WTC11 (cell line): ENCODE results near the gene UGCG. TPM values are rescaled to one million over a fixed set of nuclear protein-coding genes. Genes with fewer than 3 reads are reported as not detected.

Source experiments
- ATAC-seq: fragments of 200-7000 bp; cut with Tn5 transposase; 2 replicates; pipeline ENCODE4 v1.10.0; 2021; ENCODE audit warnings: mild to moderate bottlenecking, moderate library complexity
- CTCF ChIA-PET: fragments of 300-600 bp; sonication (Branson Sonifier 250); formaldehyde crosslinking; loops from one replicate; lab custom pipeline; 2021; ENCODE audit warnings: antibody characterized with exemption; lab: Charles Lee
- POLR2A ChIA-PET: fragments of 350-600 bp; sonication (Branson Sonifier 250); formaldehyde crosslinking; loops from one replicate; lab custom pipeline; 2021; ENCODE audit warnings: antibody characterized with exemption; lab: Charles Lee
- DNase-seq: peaks from one replicate; pipeline ENCODE4 v3.0.0; 2021; ENCODE audit warnings: low spot score
- H3K27ac Mint-ChIP-seq: 2 replicates; pipeline ENCODE4 v1.8.0; 2021; ENCODE audit warnings: mixed read lengths
- H3K27me3 Mint-ChIP-seq: 2 replicates; pipeline ENCODE4 v1.8.0; 2021; ENCODE audit warnings: low read depth, mild to moderate bottlenecking, moderate library complexity, mixed read lengths
- H3K36me3 Mint-ChIP-seq: 2 replicates; pipeline ENCODE4 v1.8.0; 2021; ENCODE audit warnings: mixed read lengths
- H3K4me1 Mint-ChIP-seq: 2 replicates; pipeline ENCODE4 v1.8.0; 2022; ENCODE audit warnings: mixed read lengths
- H3K4me3 Mint-ChIP-seq: 2 replicates; pipeline ENCODE4 v1.8.0; 2021; ENCODE audit warnings: mild to moderate bottlenecking, moderate library complexity, mixed read lengths
- H3K9me3 Mint-ChIP-seq: 2 replicates; pipeline ENCODE4 v1.8.0; 2021; ENCODE audit warnings: mixed read lengths
- ARID4B ChIP-seq: sonication (generic); formaldehyde crosslinking; IDR thresholded peaks from 2 replicates; pipeline ENCODE4 v1.8.0; 2023; ENCODE audit warnings: missing genetic modification reagents, mild to moderate bottlenecking, borderline replicate concordance
- ATF1 ChIP-seq: sonication (generic); formaldehyde crosslinking; IDR thresholded peaks from 2 replicates; pipeline ENCODE4 v1.8.1; 2023; ENCODE audit warnings: mild to moderate bottlenecking, moderate library complexity, missing genetic modification reagents
- CREM ChIP-seq: sonication (generic); formaldehyde crosslinking; IDR thresholded peaks from 2 replicates; pipeline ENCODE4 v1.8.1; 2022; ENCODE audit warnings: mild to moderate bottlenecking, missing genetic modification reagents, moderate library complexity
- FOXJ3 ChIP-seq: sonication (generic); formaldehyde crosslinking; IDR thresholded peaks from 2 replicates; pipeline ENCODE4 v1.9.0; 2021; ENCODE audit warnings: missing genetic modification reagents, mild to moderate bottlenecking, borderline replicate concordance
- HMGA2 ChIP-seq: fragments of 250-450 bp; sonication (Bioruptor Pico); IDR thresholded peaks from 2 replicates; pipeline ENCODE4 v1.4.0; 2021; ENCODE audit warnings: mild to moderate bottlenecking, moderate library complexity
- IRF2 ChIP-seq: sonication (generic); formaldehyde crosslinking; IDR thresholded peaks from 2 replicates; pipeline ENCODE4 v1.8.0; 2022; ENCODE audit warnings: low read depth, missing genetic modification reagents, borderline replicate concordance
- NFE2L1 ChIP-seq: sonication (generic); formaldehyde crosslinking; IDR thresholded peaks from 2 replicates; pipeline ENCODE4 v1.8.1; 2023; ENCODE audit warnings: missing genetic modification reagents
- NR2C2 ChIP-seq: sonication (generic); formaldehyde crosslinking; IDR thresholded peaks from 2 replicates; pipeline ENCODE4 v1.8.0; 2022; ENCODE audit warnings: mild to moderate bottlenecking, missing genetic modification reagents
- SMAD4 ChIP-seq: sonication (generic); formaldehyde crosslinking; IDR thresholded peaks from 2 replicates; pipeline ENCODE4 v1.8.0; 2022; ENCODE audit warnings: mild to moderate bottlenecking, missing genetic modification reagents
- STAT6 ChIP-seq: sonication (generic); formaldehyde crosslinking; conservative IDR thresholded peaks from 2 replicates; pipeline ENCODE4 v1.8.1; 2023; ENCODE audit warnings: mild to moderate bottlenecking, low read depth, missing genetic modification reagents, moderate library complexity
- TCF7 ChIP-seq: sonication (generic); formaldehyde crosslinking; IDR thresholded peaks from 2 replicates; pipeline ENCODE4 v1.8.0; 2022; ENCODE audit warnings: mild to moderate bottlenecking, low read depth, missing genetic modification reagents, moderate library complexity
- ZNF263 ChIP-seq: sonication (generic); formaldehyde crosslinking; IDR thresholded peaks from 2 replicates; pipeline ENCODE4 v1.8.1; 2022; ENCODE audit warnings: low read depth, mild to moderate bottlenecking, moderate library complexity, missing genetic modification reagents
- ZNF396 ChIP-seq: fragments of 250-450 bp; sonication (Bioruptor Pico); IDR thresholded peaks from 2 replicates; pipeline ENCODE4 v1.8.0; 2021; ENCODE audit warnings: mild to moderate bottlenecking, moderate library complexity, borderline replicate concordance
- ZNF532 ChIP-seq: fragments of 250-450 bp; sonication (Bioruptor Pico); IDR thresholded peaks from 2 replicates; pipeline ENCODE4 v1.9.0; 2021; ENCODE audit warnings: mild to moderate bottlenecking, borderline replicate concordance
- total RNA-seq: library from RNA; stranded (reverse); gene quantifications from 3 replicates; pipeline ENCODE4 v1.2.3, GENCODE V29; 2021
- TF ChIP-seq, protein P1 (sequence below): sonication (generic); formaldehyde crosslinking; IDR thresholded peaks from 2 replicates; pipeline ENCODE4 v1.8.1; 2022; ENCODE audit warnings: missing genetic modification reagents, borderline replicate concordance
- TF ChIP-seq, protein P2 (sequence below): sonication (generic); formaldehyde crosslinking; IDR thresholded peaks from 2 replicates; pipeline ENCODE4 v1.8.1; 2022; ENCODE audit warnings: mild to moderate bottlenecking, moderate library complexity, missing genetic modification reagents
- TF ChIP-seq, protein P3 (sequence below): sonication (generic); formaldehyde crosslinking; IDR thresholded peaks from 2 replicates; pipeline ENCODE4 v1.8.0; 2022; ENCODE audit warnings: mild to moderate bottlenecking, missing genetic modification reagents

Gene UGCG
- total RNA-seq, 1 experiment from 2014 or later: 37.5 TPM

GRCh38 chr9:111900858-111901612 is 4.4 kb downstream of the UGCG start:
- no peaks in the 10 kb centered on the region for H3K9me3 Mint-ChIP-seq
- H3K27me3 Mint-ChIP-seq: no peaks in the 10 kb centered on the region
- DNase-seq: no peak
- no peak for TF ChIP-seq CREM (CRISPR knock-in tag)
- no peak for TF ChIP-seq FOXJ3 (CRISPR knock-in tag)
- TF ChIP-seq NR2C2 (CRISPR knock-in tag): no peak
- TF ChIP-seq, protein P1, sequence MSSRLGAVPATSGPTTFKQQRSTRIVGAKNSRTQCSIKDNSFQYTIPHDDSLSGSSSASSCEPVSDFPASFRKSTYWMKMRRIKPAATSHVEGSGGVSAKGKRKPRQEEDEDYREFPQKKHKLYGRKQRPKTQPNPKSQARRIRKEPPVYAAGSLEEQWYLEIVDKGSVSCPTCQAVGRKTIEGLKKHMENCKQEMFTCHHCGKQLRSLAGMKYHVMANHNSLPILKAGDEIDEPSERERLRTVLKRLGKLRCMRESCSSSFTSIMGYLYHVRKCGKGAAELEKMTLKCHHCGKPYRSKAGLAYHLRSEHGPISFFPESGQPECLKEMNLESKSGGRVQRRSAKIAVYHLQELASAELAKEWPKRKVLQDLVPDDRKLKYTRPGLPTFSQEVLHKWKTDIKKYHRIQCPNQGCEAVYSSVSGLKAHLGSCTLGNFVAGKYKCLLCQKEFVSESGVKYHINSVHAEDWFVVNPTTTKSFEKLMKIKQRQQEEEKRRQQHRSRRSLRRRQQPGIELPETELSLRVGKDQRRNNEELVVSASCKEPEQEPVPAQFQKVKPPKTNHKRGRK (CRISPR knock-in tag): no peak
- no peak for TF ChIP-seq ZNF263 (CRISPR knock-in tag)
- TF ChIP-seq SMAD4 (CRISPR knock-in tag): no peak
- no peak for TF ChIP-seq ZNF532 (CRISPR knock-in tag)
- TF ChIP-seq HMGA2 (CRISPR knock-in tag): no peak
- TF ChIP-seq, protein P2, sequence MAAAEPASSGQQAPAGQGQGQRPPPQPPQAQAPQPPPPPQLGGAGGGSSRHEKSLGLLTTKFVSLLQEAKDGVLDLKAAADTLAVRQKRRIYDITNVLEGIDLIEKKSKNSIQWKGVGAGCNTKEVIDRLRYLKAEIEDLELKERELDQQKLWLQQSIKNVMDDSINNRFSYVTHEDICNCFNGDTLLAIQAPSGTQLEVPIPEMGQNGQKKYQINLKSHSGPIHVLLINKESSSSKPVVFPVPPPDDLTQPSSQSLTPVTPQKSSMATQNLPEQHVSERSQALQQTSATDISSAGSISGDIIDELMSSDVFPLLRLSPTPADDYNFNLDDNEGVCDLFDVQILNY: no peak
- TF ChIP-seq, protein P3, sequence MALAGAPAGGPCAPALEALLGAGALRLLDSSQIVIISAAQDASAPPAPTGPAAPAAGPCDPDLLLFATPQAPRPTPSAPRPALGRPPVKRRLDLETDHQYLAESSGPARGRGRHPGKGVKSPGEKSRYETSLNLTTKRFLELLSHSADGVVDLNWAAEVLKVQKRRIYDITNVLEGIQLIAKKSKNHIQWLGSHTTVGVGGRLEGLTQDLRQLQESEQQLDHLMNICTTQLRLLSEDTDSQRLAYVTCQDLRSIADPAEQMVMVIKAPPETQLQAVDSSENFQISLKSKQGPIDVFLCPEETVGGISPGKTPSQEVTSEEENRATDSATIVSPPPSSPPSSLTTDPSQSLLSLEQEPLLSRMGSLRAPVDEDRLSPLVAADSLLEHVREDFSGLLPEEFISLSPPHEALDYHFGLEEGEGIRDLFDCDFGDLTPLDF: no peak
- no peak for TF ChIP-seq STAT6 (CRISPR knock-in tag)
- no peak for TF ChIP-seq NFE2L1 (CRISPR knock-in tag)
- no peak for TF ChIP-seq ZNF396
- TF ChIP-seq TCF7 (CRISPR knock-in tag): no peak
- TF ChIP-seq ARID4B (CRISPR knock-in tag): no peak
- TF ChIP-seq IRF2: no peak
- no peak for TF ChIP-seq ATF1 (CRISPR knock-in tag)
- no peak for ATAC-seq
- H3K4me1 Mint-ChIP-seq: peaks cover 14% of the 10 kb centered on the region
- H3K4me3 Mint-ChIP-seq: no peak overlapping the region
- H3K27ac Mint-ChIP-seq: no peak overlapping the region
- ChIA-PET POLR2A (no interaction called here), CTCF (no interaction called here)
- H3K36me3 Mint-ChIP-seq: no peaks in the 10 kb centered on the region
